Glomerular visceral epithelial cell (primary cell): Measurements from ENCODE around the gene FAM222A.

ENCODE experiments used
- DNase-seq: peaks from one replicate; pipeline ENCODE4 v3.0.0-alpha.2; 2016; ENCODE audit errors: extremely low spot score

FAM222A gene

GRCh38 chr12:109771746-109772621 is 58.4 kb downstream of the FAM222A start:
- no peak for DNase-seq

- no peak for DNase-seq
Observed at GRCh38 chr12:109772622-109773321, 59.1 kb downstream of the FAM222A start.

GRCh38 chr12:109773384-109774011 is 59.9 kb downstream of the FAM222A start:
- no peak for DNase-seq

- peak; percentile 59 for DNase-seq
Observed at GRCh38 chr12:109775172-109775881, 61.7 kb downstream of the FAM222A start.

GRCh38 chr12:109776624-109777023 is 63.0 kb downstream of the FAM222A start:
- DNase-seq: no peak

GRCh38 chr12:109777544-109777943 is 63.9 kb downstream of the FAM222A start:
- peak; percentile 23 for DNase-seq

- no peak for DNase-seq
Observed at GRCh38 chr12:109778684-109779083, 65.1 kb downstream of the FAM222A start.

GRCh38 chr12:109779382-109779781 is 65.8 kb downstream of the FAM222A start:
- peak; percentile 38 for DNase-seq

GRCh38 chr12:109781668-109782325 is 68.2 kb downstream of the FAM222A start:
- no peak for DNase-seq

- no peak for DNase-seq
Observed at GRCh38 chr12:109782326-109782703, 68.7 kb downstream of the FAM222A start.

GRCh38 chr12:109783135-109783964 is 69.7 kb downstream of the FAM222A start:
- no peak for DNase-seq

- DNase-seq: no peak
Observed at GRCh38 chr12:109783965-109784244, 70.3 kb downstream of the FAM222A start.

- DNase-seq: no peak
Observed at GRCh38 chr12:109785854-109786253, 72.2 kb downstream of the FAM222A start.

GRCh38 chr12:109786799-109787198 is 73.2 kb downstream of the FAM222A start:
- no peak for DNase-seq

GRCh38 chr12:109789526-109790048 is 76.0 kb downstream of the FAM222A start:
- no peak for DNase-seq

- no peak for DNase-seq
Observed at GRCh38 chr12:109792992-109793391, 79.4 kb downstream of the FAM222A start.

- no peak for DNase-seq
Observed at GRCh38 chr12:109793411-109793810, 79.8 kb downstream of the FAM222A start.

- no peak for DNase-seq
Observed at GRCh38 chr12:109793826-109794501, 80.3 kb downstream of the FAM222A start.

GRCh38 chr12:109795023-109795422 is 81.4 kb downstream of the FAM222A start:
- DNase-seq: no peak

- no peak for DNase-seq
Observed at GRCh38 chr12:109796057-109796456, 82.4 kb downstream of the FAM222A start.
